Karpas-422 (cell line): Measurements from ENCODE around the gene UACA. TPM values are rescaled to one million over a fixed set of nuclear protein-coding genes. Genes with fewer than 3 reads are reported as not detected.

Source experiments
- DNase-seq: peaks from one replicate; pipeline ENCODE4 v3.0.0-alpha.2; 2015
- H2AFZ ChIP-seq: fragments of 200-600 bp; sonication (generic); 2 replicates; pipeline ENCODE4 v1.6.1; 2014; ENCODE audit warnings: antibody characterized with exemption, low read length, mixed read lengths
- H3K27ac ChIP-seq: fragments of 200-600 bp; sonication (generic); 2 replicates; pipeline ENCODE4 v1.5.1; 2014; ENCODE audit warnings: mild to moderate bottlenecking, low read length, moderate library complexity
- H3K27me3 ChIP-seq: fragments of 200-600 bp; sonication (generic); 2 replicates; pipeline ENCODE4 v1.6.1; 2014; ENCODE audit warnings: low read length, mixed read lengths
- H3K36me3 ChIP-seq: fragments of 200-600 bp; sonication (generic); 2 replicates; pipeline ENCODE4 v1.6.1; 2014; ENCODE audit warnings: low read length, mixed read lengths; ENCODE audit not compliant: insufficient read depth
- H3K4me1 ChIP-seq: fragments of 200-600 bp; sonication (generic); 2 replicates; pipeline ENCODE4 v1.6.1; 2014; ENCODE audit warnings: mild to moderate bottlenecking, low read length, mixed read lengths
- H3K4me2 ChIP-seq: fragments of 200-600 bp; sonication (generic); 2 replicates; pipeline ENCODE4 v1.6.1; 2014; ENCODE audit warnings: low read length, low read depth, mild to moderate bottlenecking; ENCODE audit not compliant: poor library complexity, severe bottlenecking
- H3K4me3 ChIP-seq: fragments of 200-600 bp; sonication (generic); 2 replicates; pipeline ENCODE4 v1.5.1; 2014; ENCODE audit warnings: mild to moderate bottlenecking, antibody characterized with exemption, low read length, mixed read lengths
- H3K79me2 ChIP-seq: fragments of 200-600 bp; sonication (generic); 2 replicates; pipeline ENCODE4 v1.6.1; 2014; ENCODE audit warnings: mild to moderate bottlenecking, low read length, mixed read lengths
- H3K9ac ChIP-seq: fragments of 200-600 bp; sonication (generic); 2 replicates; pipeline ENCODE4 v1.6.0; 2014; ENCODE audit warnings: low read length
- H3K9me2 ChIP-seq: fragments of 200-600 bp; sonication (generic), shearing (Covaris generic); replicated peaks from 2 replicates; pipeline ENCODE4 v1.6.0; 2014; ENCODE audit warnings: mild to moderate bottlenecking, low read length, moderate library complexity; ENCODE audit not compliant: insufficient read depth
- H3K9me3 ChIP-seq: fragments of 300-700, 200-600 bp; sonication (generic); 2 replicates; pipeline ENCODE4 v1.6.1; 2014; ENCODE audit warnings: low read length, mixed read lengths
- H4K20me1 ChIP-seq: fragments of 200-600 bp; sonication (generic); 2 replicates; pipeline ENCODE4 v1.6.1; 2014; ENCODE audit warnings: mild to moderate bottlenecking, antibody characterized with exemption, low read length, low read depth; ENCODE audit not compliant: insufficient read depth
- total RNA-seq: library from RNA; depleted of rRNA; stranded (reverse); fragments of >200 nt; shearing (Covaris generic); gene quantifications from 2 replicates; pipeline ENCODE4 v1.2.3, GENCODE V29; 2014; ENCODE audit warnings: low replicate concordance

UACA gene
- total RNA-seq, 1 experiment from 2014 or later, result not detected

- Histone ChIP-seq H3K4me2 (no peak overlapping the region), H3K9me3 (no peaks in the 10 kb centered on the region), H3K79me2 (no peaks in the 10 kb centered on the region), H3K36me3 (no peaks in the 10 kb centered on the region), H3K27ac (no peak overlapping the region), H2AFZ (no peak overlapping the region), H4K20me1 (no peaks in the 10 kb centered on the region), H3K4me1 (no peaks in the 10 kb centered on the region), H3K27me3 (no peaks in the 10 kb centered on the region), H3K9me2 (no peaks in the 10 kb centered on the region), H3K9ac (no peak overlapping the region), H3K4me3 (no peak overlapping the region)
- DNase-seq, result no peak
Measured at GRCh38 chr15:70651303-70651845, 112.0 kb downstream of the UACA start.

- H3K27ac ChIP-seq, result no peak overlapping the region
- no peaks in the 10 kb centered on the region for H3K27me3 ChIP-seq
- no peaks in the 10 kb centered on the region for H3K4me1 ChIP-seq
- H3K9me3 ChIP-seq, result no peaks in the 10 kb centered on the region
- H3K4me2 ChIP-seq, result no peak overlapping the region
- H3K4me3 ChIP-seq, result no peak overlapping the region
- H2AFZ ChIP-seq, result no peak overlapping the region
- no peaks in the 10 kb centered on the region for H3K79me2 ChIP-seq
- H3K36me3 ChIP-seq, result no peaks in the 10 kb centered on the region
- no peaks in the 10 kb centered on the region for H4K20me1 ChIP-seq
- H3K9me2 ChIP-seq, result no peaks in the 10 kb centered on the region
- DNase-seq, result no peak
- H3K9ac ChIP-seq, result no peak overlapping the region
Measured at GRCh38 chr15:70650567-70651302, 112.6 kb downstream of the UACA start.

- no peak overlapping the region for H3K4me3 ChIP-seq
- H3K27me3 ChIP-seq, result no peaks in the 10 kb centered on the region
- no peak overlapping the region for H3K9ac ChIP-seq
- H3K79me2 ChIP-seq, result no peaks in the 10 kb centered on the region
- H2AFZ ChIP-seq, result no peak overlapping the region
- no peaks in the 10 kb centered on the region for H3K36me3 ChIP-seq
- no peak overlapping the region for H3K4me2 ChIP-seq
- H3K27ac ChIP-seq, result no peak overlapping the region
- no peak for DNase-seq
- H3K9me3 ChIP-seq, result no peaks in the 10 kb centered on the region
- no peaks in the 10 kb centered on the region for H3K4me1 ChIP-seq
- no peaks in the 10 kb centered on the region for H4K20me1 ChIP-seq
- no peaks in the 10 kb centered on the region for H3K9me2 ChIP-seq
Measured at GRCh38 chr15:70647396-70647795, 116.0 kb downstream of the UACA start.

GRCh38 chr15:70646169-70646568 lies 117.2 kb downstream of the UACA start:
- Histone ChIP-seq H3K9ac (no peak overlapping the region), H3K4me1 (no peaks in the 10 kb centered on the region), H4K20me1 (no peaks in the 10 kb centered on the region), H3K4me2 (no peak overlapping the region), H3K36me3 (no peaks in the 10 kb centered on the region), H2AFZ (no peak overlapping the region), H3K9me3 (no peaks in the 10 kb centered on the region), H3K27me3 (no peaks in the 10 kb centered on the region), H3K4me3 (no peak overlapping the region), H3K79me2 (no peaks in the 10 kb centered on the region), H3K27ac (no peak overlapping the region), H3K9me2 (no peaks in the 10 kb centered on the region)
- DNase-seq, result no peak

GRCh38 chr15:70643783-70644125 lies 119.6 kb downstream of the UACA start:
- H3K9me3 ChIP-seq, result no peaks in the 10 kb centered on the region
- no peaks in the 10 kb centered on the region for H3K36me3 ChIP-seq
- H3K27ac ChIP-seq, result no peak overlapping the region
- no peak overlapping the region for H3K9ac ChIP-seq
- H3K4me3 ChIP-seq, result no peak overlapping the region
- no peaks in the 10 kb centered on the region for H3K4me1 ChIP-seq
- no peak overlapping the region for H3K4me2 ChIP-seq
- no peak overlapping the region for H2AFZ ChIP-seq
- H3K9me2 ChIP-seq, result no peaks in the 10 kb centered on the region
- H3K79me2 ChIP-seq, result no peaks in the 10 kb centered on the region
- no peaks in the 10 kb centered on the region for H4K20me1 ChIP-seq
- no peak for DNase-seq
- no peaks in the 10 kb centered on the region for H3K27me3 ChIP-seq

GRCh38 chr15:70643106-70643782 lies 120.1 kb downstream of the UACA start:
- Histone ChIP-seq H4K20me1 (no peaks in the 10 kb centered on the region), H3K27me3 (no peaks in the 10 kb centered on the region), H3K36me3 (no peaks in the 10 kb centered on the region), H3K9ac (no peak overlapping the region), H3K4me1 (no peaks in the 10 kb centered on the region), H3K79me2 (no peaks in the 10 kb centered on the region), H3K9me3 (no peaks in the 10 kb centered on the region), H3K4me3 (no peak overlapping the region), H2AFZ (no peak overlapping the region), H3K9me2 (no peaks in the 10 kb centered on the region), H3K4me2 (no peak overlapping the region), H3K27ac (no peak overlapping the region)
- DNase-seq, result no peak

- no peak overlapping the region for H3K4me3 ChIP-seq
- H3K79me2 ChIP-seq, result no peaks in the 10 kb centered on the region
- H3K36me3 ChIP-seq, result no peaks in the 10 kb centered on the region
- no peak overlapping the region for H3K4me2 ChIP-seq
- no peaks in the 10 kb centered on the region for H3K9me2 ChIP-seq
- H4K20me1 ChIP-seq, result no peaks in the 10 kb centered on the region
- no peak overlapping the region for H3K9ac ChIP-seq
- no peaks in the 10 kb centered on the region for H3K9me3 ChIP-seq
- no peaks in the 10 kb centered on the region for H3K4me1 ChIP-seq
- no peak for DNase-seq
- H3K27me3 ChIP-seq, result no peaks in the 10 kb centered on the region
- H2AFZ ChIP-seq, result no peak overlapping the region
- H3K27ac ChIP-seq, result no peak overlapping the region
Measured at GRCh38 chr15:70636540-70637165, 126.7 kb downstream of the UACA start.

GRCh38 chr15:70635895-70636294 lies 127.5 kb downstream of the UACA start:
- no peaks in the 10 kb centered on the region for H3K36me3 ChIP-seq
- no peak overlapping the region for H2AFZ ChIP-seq
- no peaks in the 10 kb centered on the region for H3K9me2 ChIP-seq
- no peak overlapping the region for H3K9ac ChIP-seq
- DNase-seq, result no peak
- H3K4me3 ChIP-seq, result no peak overlapping the region
- H3K27ac ChIP-seq, result no peak overlapping the region
- no peaks in the 10 kb centered on the region for H3K27me3 ChIP-seq
- no peaks in the 10 kb centered on the region for H3K9me3 ChIP-seq
- H4K20me1 ChIP-seq, result no peaks in the 10 kb centered on the region
- H3K4me2 ChIP-seq, result no peak overlapping the region
- H3K79me2 ChIP-seq, result no peaks in the 10 kb centered on the region
- no peaks in the 10 kb centered on the region for H3K4me1 ChIP-seq
